B cell (primary cell): ENCODE measurements around the gene JARID2. TPM values are rescaled to one million over a fixed set of nuclear protein-coding genes. Genes with fewer than 3 reads are reported as not detected.
A peak's percentile ranks its signal among the peaks of the same experiment; 100 is the strongest.

Source experiments
- ATAC-seq: fragments of 200-7000 bp; cut with Tn5 transposase; one replicate; pipeline ENCODE4 v1.10.0; 2021; ENCODE audit warnings: low read depth, mild to moderate bottlenecking, moderate number of reproducible peaks, moderate library complexity
- CTCF ChIA-PET: fragments of 350-600 bp; sonication (Branson Sonifier 250); formaldehyde crosslinking; loops from one replicate; lab custom pipeline; 2021; ENCODE audit warnings: antibody characterized with exemption, inconsistent platforms; lab: Charles Lee
- POLR2A ChIA-PET: fragments of 350-600 bp; sonication (Branson Sonifier 250); formaldehyde crosslinking; loops from one replicate; lab custom pipeline; 2021; ENCODE audit warnings: antibody characterized with exemption; lab: Charles Lee
- DNase-seq: peaks from one replicate; pipeline ENCODE4 v3.0.0; 2013
- H2AFZ ChIP-seq: 2 replicates; pipeline ENCODE4 v1.6.1; 2012; ENCODE audit warnings: mild to moderate bottlenecking, low read depth, low read length; ENCODE audit not compliant: insufficient read depth, poor library complexity, severe bottlenecking
- H3K27ac ChIP-seq, 2 donors: 1 replicate in 1 of 2; 2 replicates in 1 of 2; pipeline ENCODE4 v1.5.1; 2012 to 2013; ENCODE audit warnings: low read length in 2 of 2, mild to moderate bottlenecking in 2 of 2, moderate library complexity in 1 of 2
- H3K27me3 ChIP-seq, 4 experiments: fragments of 200-600 bp in 1 of 4; sonication (generic) in 1 of 4; replicated peaks in 1 of 4; 1 replicate in 2 of 4; 2 replicates in 2 of 4; pipeline versions ENCODE4 v1.6.1 to v1.7.0; 2013 to 2016; ENCODE audit warnings: low read length in 3 of 4, mild to moderate bottlenecking in 2 of 4, mixed read lengths in 1 of 4, moderate library complexity in 1 of 4; ENCODE audit not compliant: insufficient read depth in 4 of 4, control insufficient read depth in 3 of 4; ENCODE audit errors: control extremely low read depth in 1 of 4
- H3K36me3 ChIP-seq, 2 experiments: replicated peaks in 1 of 2; 1 replicate in 1 of 2; 2 replicates in 1 of 2; pipeline versions ENCODE4 v1.6.1 to v1.7.1; 2013; ENCODE audit warnings: low read length in 1 of 2; ENCODE audit not compliant: insufficient read depth in 2 of 2, control insufficient read depth in 1 of 2; ENCODE audit errors: control extremely low read depth in 1 of 2, extremely low read depth in 1 of 2
- H3K4me1 ChIP-seq, 2 donors: fragments of 200-600 bp in 1 of 2; sonication (generic) in 1 of 2; 1 replicate in 1 of 2; 2 replicates in 1 of 2; pipeline versions ENCODE4 v1.5.1 to v1.6.1; 2013 to 2017; ENCODE audit warnings: low read length in 2 of 2; ENCODE audit not compliant: control insufficient read depth in 2 of 2, insufficient read depth in 2 of 2
- H3K4me2 ChIP-seq: replicated peaks from 2 replicates; pipeline ENCODE3; 2012; ENCODE audit warnings: mild to moderate bottlenecking, low read depth, low read length; ENCODE audit not compliant: poor library complexity, severe bottlenecking
- H3K4me3 ChIP-seq, 5 experiments: fragments of 200-600 bp in 1 of 5; sonication (generic) in 1 of 5; 1 replicate in 3 of 5; 2 replicates in 2 of 5; pipeline versions ENCODE4 v1.5.1 to v1.7.0; 2011 to 2016; ENCODE audit warnings: low read length in 4 of 5, mild to moderate bottlenecking in 4 of 5, low read depth in 2 of 5, control low read depth in 1 of 5, moderate library complexity in 1 of 5; ENCODE audit not compliant: insufficient read depth in 1 of 5; ENCODE audit errors: control extremely low read depth in 1 of 5, extremely low read depth in 1 of 5
- H3K79me2 ChIP-seq: fragments of 200-600 bp; sonication (generic); one replicate; pipeline ENCODE4 v1.6.0; 2016; ENCODE audit warnings: low read length; ENCODE audit not compliant: control insufficient read depth, insufficient read depth
- H3K9ac ChIP-seq: fragments of 200-600 bp; sonication (generic); 2 replicates; pipeline ENCODE4 v1.6.1; 2017; ENCODE audit warnings: mild to moderate bottlenecking, low read length, moderate library complexity
- H3K9me3 ChIP-seq, 3 donors: one replicate each; pipeline versions ENCODE4 v1.6.1 to v1.7.1; 2013; ENCODE audit warnings: low read length in 2 of 3; ENCODE audit not compliant: control insufficient read depth in 2 of 3, insufficient read depth in 1 of 3; ENCODE audit errors: control extremely low read depth in 1 of 3
- H4K20me1 ChIP-seq: 2 replicates; pipeline ENCODE4 v1.6.0; 2012; ENCODE audit warnings: mild to moderate bottlenecking, low read length; ENCODE audit not compliant: insufficient read depth, control insufficient read depth, poor library complexity, severe bottlenecking
- H3K27ac Mint-ChIP-seq: one replicate; pipeline ENCODE4 v1.8.0; 2021; ENCODE audit warnings: mixed read lengths
- H3K27me3 Mint-ChIP-seq: one replicate; pipeline ENCODE4 v1.8.0; 2021; ENCODE audit warnings: mixed read lengths
- H3K4me1 Mint-ChIP-seq: one replicate; pipeline ENCODE4 v1.8.0; 2021; ENCODE audit warnings: mixed read lengths
- H3K4me3 Mint-ChIP-seq: one replicate; pipeline ENCODE4 v1.8.0; 2021; ENCODE audit warnings: mixed read lengths
- H3K9me3 Mint-ChIP-seq: one replicate; pipeline ENCODE4 v1.8.0; 2022; ENCODE audit warnings: mixed read lengths; ENCODE audit not compliant: insufficient read depth
- EZH2 ChIP-seq: IDR thresholded peaks from 2 replicates; pipeline ENCODE4 v1.6.1; 2012; ENCODE audit warnings: borderline replicate concordance, low read depth, mild to moderate bottlenecking, moderate library complexity, low read length; ENCODE audit not compliant: insufficient read depth, poor library complexity, severe bottlenecking
- WGBS: methylation state at CpG from one replicate; pipeline ENCODE4 v1.1.5; 2013; ENCODE audit warnings: missing lambda C conversion rate; ENCODE audit not compliant: insufficient coverage; 5-methylcytosine and 5-hydroxymethylcytosine counted together
- intact Hi-C: fragments of 100-400 bp; cut with micrococcal nuclease; formaldehyde crosslinking; loops from one replicate; pipeline ENCODE4 v1.10.0; 2022
- polyA plus RNA-seq: library from polyadenylated mRNA; depleted of rRNA; stranded (reverse); fragments of >200 nt; gene quantifications from 2 replicates; pipeline ENCODE4 v1.2.3, GENCODE V29; 2012
- total RNA-seq, 2 donors: library from RNA; stranded (reverse); fragments of 120-200 nt in 1 of 2; gene quantifications; 1 replicate in 1 of 2; 2 replicates in 1 of 2; pipeline versions ENCODE4 v1.2.3 to v1.2.4, GENCODE V29; 2013 to 2022
- TF ChIP-seq, protein P1 (sequence below): fragments of 200-600 bp; IDR thresholded peaks from one replicate; pipeline ENCODE4 v1.8.0; 2022; ENCODE audit warnings: antibody characterized with exemption, mild to moderate bottlenecking

JARID2 gene
- total and polyA plus RNA-seq, 2 donors (not counting 1 experiment from before 2014, with no cell fraction given) = 11.0 to 58.1 TPM

DNA sequence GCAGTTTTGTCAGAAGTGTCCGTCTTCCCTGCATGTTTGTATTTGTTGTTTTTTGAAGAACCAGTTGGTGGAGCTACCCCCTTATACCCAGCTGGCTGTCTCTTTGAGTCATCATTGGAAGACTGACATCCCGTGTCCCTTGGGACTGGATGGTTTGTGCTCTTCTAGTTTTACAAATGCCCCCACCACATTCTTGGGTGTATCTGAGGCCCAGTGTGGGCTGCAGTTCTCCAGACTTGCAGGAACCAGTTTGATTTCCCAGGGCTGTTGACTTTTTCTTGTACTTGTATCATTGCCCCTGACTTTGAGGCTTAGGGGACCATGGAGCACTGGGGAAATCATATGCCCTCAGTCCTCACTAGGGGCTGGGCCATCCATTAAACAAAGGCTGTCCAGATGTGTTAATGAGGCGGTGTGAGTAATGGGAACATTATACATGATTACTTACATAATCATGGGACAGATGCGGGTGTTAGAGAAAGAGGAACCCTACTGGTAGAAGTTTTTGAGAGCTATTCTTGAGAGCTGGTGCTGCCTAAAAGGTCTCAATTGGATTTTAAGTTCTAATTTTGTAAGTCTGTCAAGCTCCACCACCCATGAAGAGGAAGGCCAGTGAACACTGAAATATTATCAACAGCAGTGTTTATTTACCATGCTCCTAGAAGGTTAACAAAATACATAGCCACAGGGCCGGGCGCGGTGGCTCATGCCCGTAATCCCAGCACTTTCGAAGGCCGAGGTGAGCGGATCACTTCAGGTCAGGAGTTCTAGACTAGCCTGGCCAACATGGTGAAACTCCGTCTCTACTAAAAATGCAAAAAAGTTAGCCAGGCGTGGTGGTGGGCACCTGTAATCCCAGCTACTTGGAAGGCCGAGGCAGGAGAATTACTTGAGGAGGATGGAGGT is 8.5 kb downstream of the JARID2 start:
- DNase-seq = peak; percentile 79
- POLR2A ChIA-PET = interaction anchor here (0.7 to 1.3 kb wide), 2 partner anchors 11 to 13 kb away, joined by 3 read pairs; no protein-coding TSS in a partner anchor
- Mint-ChIP-seq H3K27me3 (no peaks in the 10 kb centered on the region), H3K27ac (peak overlapping the region; percentile 84), H3K4me1 (peaks cover 92% of the 10 kb centered on the region), H3K4me3 (peak overlapping the region; percentile 65), H3K9me3 (no peaks in the 10 kb centered on the region)
- TF ChIP-seq EZH2 = no peak
- TF ChIP-seq, protein P1, sequence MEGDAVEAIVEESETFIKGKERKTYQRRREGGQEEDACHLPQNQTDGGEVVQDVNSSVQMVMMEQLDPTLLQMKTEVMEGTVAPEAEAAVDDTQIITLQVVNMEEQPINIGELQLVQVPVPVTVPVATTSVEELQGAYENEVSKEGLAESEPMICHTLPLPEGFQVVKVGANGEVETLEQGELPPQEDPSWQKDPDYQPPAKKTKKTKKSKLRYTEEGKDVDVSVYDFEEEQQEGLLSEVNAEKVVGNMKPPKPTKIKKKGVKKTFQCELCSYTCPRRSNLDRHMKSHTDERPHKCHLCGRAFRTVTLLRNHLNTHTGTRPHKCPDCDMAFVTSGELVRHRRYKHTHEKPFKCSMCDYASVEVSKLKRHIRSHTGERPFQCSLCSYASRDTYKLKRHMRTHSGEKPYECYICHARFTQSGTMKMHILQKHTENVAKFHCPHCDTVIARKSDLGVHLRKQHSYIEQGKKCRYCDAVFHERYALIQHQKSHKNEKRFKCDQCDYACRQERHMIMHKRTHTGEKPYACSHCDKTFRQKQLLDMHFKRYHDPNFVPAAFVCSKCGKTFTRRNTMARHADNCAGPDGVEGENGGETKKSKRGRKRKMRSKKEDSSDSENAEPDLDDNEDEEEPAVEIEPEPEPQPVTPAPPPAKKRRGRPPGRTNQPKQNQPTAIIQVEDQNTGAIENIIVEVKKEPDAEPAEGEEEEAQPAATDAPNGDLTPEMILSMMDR = peak; percentile 15
- peaks cover 93% of the 10 kb centered on the region for H3K79me2 ChIP-seq
- peak; percentile 73 for ATAC-seq
- CTCF ChIA-PET = interaction anchor here (0.6 to 1.7 kb wide), 13 partner anchors 9 to 1188 kb away, joined by 3 to 6 read pairs (median 3); partner anchors contain the start of gene JARID2
- H3K4me3 ChIP-seq = peak overlapping the region in 1 of 5 experiments; percentile 27
- H2AFZ ChIP-seq = no peak overlapping the region
- peak overlapping the region; percentile 62 for H3K4me2 ChIP-seq
- peaks cover 64 to 81% of the 10 kb centered on the region in 2 donors for H3K4me1 ChIP-seq
- H4K20me1 ChIP-seq = peaks cover 27% of the 10 kb centered on the region
- H3K9ac ChIP-seq = peak overlapping the region; percentile 24
- no peaks in the 10 kb centered on the region for H3K36me3 ChIP-seq
- no peaks in the 10 kb centered on the region for H3K27me3 ChIP-seq
- H3K9me3 ChIP-seq = no peaks in the 10 kb centered on the region
- intact Hi-C loops = loop anchor here (2.0 kb wide), 2 partner anchors 32 to 44 kb away; no protein-coding TSS in a partner anchor
- peak overlapping the region; percentile 77 to 80 for H3K27ac ChIP-seq
- WGBS = 51% methylated on average over 8 of the region's 14 CpGs
